Left ventricle myocardium inferior (tissue), 1 donor: Measurements from ENCODE around the gene SLC9A2. TPM values are rescaled to one million over a fixed set of nuclear protein-coding genes. Genes with fewer than 3 reads are reported as not detected.

ENCODE experiments used
- DNase-seq: peaks from one replicate; pipeline ENCODE4 v3.0.0-alpha.2; 2020
- H3K27ac ChIP-seq: fragments of 200-600 bp; replicated peaks from 2 replicates; pipeline ENCODE4 v1.8.0; 2021
- H3K27me3 ChIP-seq: fragments of 200-600 bp; 2 replicates; pipeline ENCODE4 v1.8.0; 2021; ENCODE audit warnings: low read depth
- H3K36me3 ChIP-seq: fragments of 200-600 bp; 2 replicates; pipeline ENCODE4 v1.8.0; 2021
- H3K4me1 ChIP-seq: fragments of 200-600 bp; 2 replicates; pipeline ENCODE4 v1.8.0; 2021
- H3K4me3 ChIP-seq: fragments of 200-600 bp; 2 replicates; pipeline ENCODE4 v1.8.0; 2021; ENCODE audit warnings: mild to moderate bottlenecking, moderate library complexity
- H3K9me3 ChIP-seq: fragments of 200-600 bp; replicated peaks from 2 replicates; pipeline ENCODE4 v1.8.0; 2021
- CTCF ChIP-seq: fragments of 200-600 bp; IDR thresholded peaks from 2 replicates; pipeline ENCODE4 v1.8.0; 2021; ENCODE audit warnings: antibody characterized with exemption, mild to moderate bottlenecking, borderline replicate concordance
- intact Hi-C: fragments of 100-400 bp; cut with micrococcal nuclease; formaldehyde crosslinking; loops from one replicate; pipeline ENCODE4 v1.11.0; 2022
- total RNA-seq: library from RNA; stranded (reverse); fragmentation: NEBNext Ultra II Directional; extraction: Animal tissue kit (Norgen Biotek cat#: 25700); gene quantifications from one replicate; pipeline ENCODE4 v1.2.1, GENCODE V29; 2021
- donor health status: DM: no; HTN: yes; CAD: no; lungs with severe emphysema.

The SLC9A2 gene
- total RNA-seq, 1 donor from 2014 or later: 0.25 TPM

DNA sequence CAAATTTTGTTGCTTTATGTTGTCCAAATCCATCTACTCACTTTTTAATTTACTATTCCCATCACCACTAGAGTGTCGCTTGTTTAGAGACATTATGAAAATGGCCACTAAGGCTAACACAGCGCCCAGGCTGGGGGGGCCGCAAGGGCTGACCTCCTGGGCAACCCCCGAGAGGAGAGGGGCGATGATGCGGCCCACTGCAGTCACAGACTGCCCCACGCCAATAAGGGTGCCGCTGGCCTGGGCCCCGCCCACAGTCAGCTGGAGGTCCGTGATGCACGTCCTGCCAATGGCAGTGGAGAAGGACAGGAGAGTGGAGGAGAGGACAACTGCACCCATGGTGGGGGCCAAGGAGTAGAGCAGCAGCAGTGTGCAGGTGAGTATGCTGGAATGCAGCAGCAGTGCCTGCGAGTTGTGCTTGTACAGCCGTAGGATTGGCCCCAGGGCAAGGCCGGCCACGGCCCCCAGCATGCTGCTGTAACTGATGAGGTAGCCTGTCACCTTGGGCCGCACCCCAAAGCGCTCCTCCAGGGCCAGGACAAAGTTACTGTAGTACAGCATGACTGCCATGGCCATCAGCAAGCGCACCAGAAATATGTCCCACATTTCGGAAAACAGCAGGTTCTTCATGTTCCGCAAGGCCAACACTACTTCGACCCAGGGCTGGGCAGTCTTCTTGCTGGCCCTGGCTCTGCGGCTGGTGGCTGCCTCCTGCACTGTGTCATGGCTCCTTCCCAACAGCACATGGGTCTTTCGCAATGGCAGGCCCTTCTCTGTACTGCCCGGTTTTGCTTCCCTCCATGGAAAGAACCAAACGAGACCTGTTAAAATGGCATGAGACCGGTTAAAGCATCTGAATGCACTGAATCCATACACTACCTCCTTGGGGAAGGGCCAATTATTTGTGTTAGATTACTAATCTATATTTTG, 99.3 kb downstream of the SLC9A2 start:
- Histone ChIP-seq H3K9me3 (no peaks in the 10 kb centered on the region), H3K36me3 (peaks cover 58% of the 10 kb centered on the region), H3K27me3 (no peaks in the 10 kb centered on the region), H3K4me1 (no peaks in the 10 kb centered on the region), H3K4me3 (no peak overlapping the region), H3K27ac (no peak overlapping the region)
- intact Hi-C loops: no loop called here
- DNase-seq: no peak
- TF ChIP-seq CTCF: no peak

DNA sequence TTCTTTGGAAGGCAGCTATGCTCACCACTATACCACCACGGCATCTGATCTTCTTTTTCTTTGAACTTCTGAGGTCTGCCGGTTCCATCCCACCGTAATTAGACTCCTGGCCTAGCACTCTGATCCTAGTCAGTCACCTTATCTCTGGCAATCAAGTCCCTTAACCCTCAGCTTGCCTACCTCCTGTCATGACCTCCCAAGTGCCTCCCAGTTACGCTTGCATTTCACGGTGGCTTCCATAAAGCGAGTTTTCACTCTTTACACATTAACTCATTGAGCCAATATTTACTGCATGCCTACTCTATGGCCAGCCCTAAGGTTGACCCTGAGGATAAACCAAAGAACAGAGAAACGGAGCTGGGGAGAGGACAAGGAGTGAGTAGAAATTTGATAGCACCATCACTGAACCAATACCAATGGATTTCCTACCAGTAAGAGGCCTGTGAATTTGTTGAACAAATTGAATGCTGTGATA, 104.7 kb downstream of the SLC9A2 start:
- Histone ChIP-seq H3K4me1 (no peaks in the 10 kb centered on the region), H3K4me3 (no peak overlapping the region), H3K27ac (no peak overlapping the region), H3K9me3 (no peaks in the 10 kb centered on the region), H3K27me3 (no peaks in the 10 kb centered on the region), H3K36me3 (peaks cover 62% of the 10 kb centered on the region)
- TF ChIP-seq CTCF: no peak
- no peak for DNase-seq
- intact Hi-C loops: no loop called here

- Histone ChIP-seq H3K4me3 (no peak overlapping the region), H3K4me1 (no peaks in the 10 kb centered on the region), H3K36me3 (peaks cover 61% of the 10 kb centered on the region), H3K27ac (no peak overlapping the region), H3K9me3 (no peaks in the 10 kb centered on the region), H3K27me3 (no peaks in the 10 kb centered on the region)
- no peak for DNase-seq
- intact Hi-C loops: no loop called here
- TF ChIP-seq CTCF: no peak
Observed at GRCh38 chr2:102724553-102724952, 105.2 kb downstream of the SLC9A2 start.

GRCh38 chr2:102726128-102727087, 107.1 kb downstream of the SLC9A2 start:
- Histone ChIP-seq H3K36me3 (peaks cover 61% of the 10 kb centered on the region), H3K4me3 (no peak overlapping the region), H3K9me3 (no peaks in the 10 kb centered on the region), H3K27me3 (no peaks in the 10 kb centered on the region), H3K27ac (no peak overlapping the region), H3K4me1 (no peaks in the 10 kb centered on the region)
- no peak for TF ChIP-seq CTCF
- intact Hi-C loops: no loop called here
- no peak for DNase-seq

DNA sequence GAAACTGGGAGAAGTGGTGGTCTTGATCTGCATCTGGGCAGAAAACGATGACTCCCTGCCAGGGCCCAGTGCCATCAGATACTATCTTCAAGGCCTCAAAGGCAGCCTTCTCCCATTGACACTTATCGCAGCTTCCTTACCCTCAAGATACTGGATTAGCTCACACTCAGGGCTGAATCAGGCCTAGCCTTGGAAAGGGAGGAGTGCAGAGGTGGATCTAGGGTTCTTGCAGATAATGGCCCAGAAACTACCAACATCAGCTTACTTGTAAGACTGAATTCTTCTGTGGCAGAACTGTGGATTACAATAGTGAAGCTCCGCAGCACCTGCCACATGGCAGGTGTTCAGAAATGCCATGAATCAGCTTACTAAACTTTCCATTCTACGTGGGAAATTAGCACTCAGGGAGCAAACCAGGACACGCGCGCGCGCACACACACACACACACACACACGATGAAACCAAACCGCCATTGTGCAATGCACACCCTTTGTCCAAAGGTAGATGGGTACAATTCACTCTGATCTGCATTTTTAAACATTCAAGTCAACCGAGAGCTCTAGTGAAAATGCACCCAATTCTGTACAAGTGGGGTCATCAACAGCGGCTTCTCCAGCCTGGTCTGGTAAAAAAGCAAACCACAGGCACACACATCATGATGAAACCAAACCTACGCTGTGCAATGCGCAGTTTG, 116.2 kb downstream of the SLC9A2 start:
- Histone ChIP-seq H3K9me3 (no peaks in the 10 kb centered on the region), H3K27ac (peak overlapping the region; percentile 80), H3K27me3 (no peaks in the 10 kb centered on the region), H3K36me3 (peaks cover 13% of the 10 kb centered on the region), H3K4me3 (peak overlapping the region; percentile 93), H3K4me1 (peaks cover 21% of the 10 kb centered on the region)
- intact Hi-C loops: no loop called here
- DNase-seq: no peak
- no peak for TF ChIP-seq CTCF
